Right lobe of liver (tissue), 6 donors: ENCODE results near the gene FGF2. TPM values are rescaled to one million over a fixed set of nuclear protein-coding genes. Genes with fewer than 3 reads are reported as not detected.

ENCODE experiments used
- ATAC-seq, 4 donors: fragments of 200-7000 bp; cut with Tn5 transposase; one replicate each; pipeline ENCODE4 v1.9.1; 2020; ENCODE audit warnings: mild to moderate bottlenecking in 4 of 4, moderate library complexity in 4 of 4
- DNase-seq, 3 donors: peaks; one replicate each; pipeline ENCODE4 v3.0.0-alpha.2; 2020
- H3K27ac ChIP-seq, 3 donors: fragments of 200-600 bp; one replicate each; pipeline ENCODE4 v1.8.0; 2022
- H3K27me3 ChIP-seq, 2 donors: fragments of 200-600 bp; one replicate each; pipeline ENCODE4 v1.8.0; 2022
- H3K36me3 ChIP-seq, 4 donors: fragments of 200-600 bp; sonication (generic) in 1 of 4; one replicate each; pipeline versions ENCODE4 v1.5.1 to v1.8.0; 2017 to 2022; ENCODE audit warnings: control low read depth in 1 of 4
- H3K4me1 ChIP-seq, 4 donors: fragments of 200-600 bp; sonication (generic) in 1 of 4; one replicate each; pipeline versions ENCODE4 v1.5.1 to v1.8.0; 2017 to 2022; ENCODE audit warnings: control low read depth in 1 of 4
- H3K4me3 ChIP-seq, 3 donors: fragments of 200-600 bp; one replicate each; pipeline ENCODE4 v1.8.0; 2022
- H3K9me3 ChIP-seq, 4 donors: fragments of 200-600 bp; sonication (generic) in 1 of 4; one replicate each; pipeline versions ENCODE4 v1.5.1 to v1.8.0; 2017 to 2022; ENCODE audit warnings: control low read depth in 1 of 4
- POLR2A ChIP-seq: fragments of 450-650 bp; IDR thresholded peaks from one replicate; pipeline ENCODE4 v1.6.1; 2017; ENCODE audit warnings: antibody characterized with exemption, mild to moderate bottlenecking
- WGBS: methylation state at CpG from one replicate; pipeline ENCODE4 v1.1.6; 2018; ENCODE audit warnings: low coverage, low lambda C conversion rate; ENCODE audit not compliant: insufficient coverage; ENCODE audit errors: missing lambda C conversion rate; 5-methylcytosine and 5-hydroxymethylcytosine counted together
- intact Hi-C, 2 donors: fragments of 100-400 bp; cut with DNase I; formaldehyde crosslinking; loops; one replicate each; pipeline versions ENCODE4 v1.11.2 to v1.14.1; 2022
- total RNA-seq, 6 experiments: library from RNA; depleted of rRNA in 2 of 6; stranded (reverse); fragments of >200 nt in 2 of 6; fragmentation: NEBNext Ultra II Directional in 3 of 6; extraction: Animal tissue kit (Norgen Biotek cat#: 25700) in 3 of 6; gene quantifications; one replicate each; pipeline versions ENCODE4 v1.1.0 to v1.2.4, GENCODE V29; 2016 to 2023
- TF ChIP-seq, protein P1 (sequence below), 4 donors: fragments of 200-600 bp in 3 of 4; fragments of 450-650 bp in 1 of 4; IDR thresholded peaks; one replicate each; pipeline versions ENCODE4 v1.5.1 to v1.8.0; 2016 to 2022; ENCODE audit warnings: antibody characterized with exemption in 4 of 4, mild to moderate bottlenecking in 2 of 4
- donor health status: DM: no; HTN: yes; CAD: no.
- donor health status: DM: no; HTN: no; CAD: no.
- donor health status: DM: no; HTN: no; CAD: no.
- donor health status: DM: no; HTN: yes; CAD: no.
- donor health status: DM: no; HTN: yes; CAD: no.

Gene FGF2
- total RNA-seq, 6 experiments from 2014 or later: 0.88 to 1.6 (median 1.1) TPM

DNA sequence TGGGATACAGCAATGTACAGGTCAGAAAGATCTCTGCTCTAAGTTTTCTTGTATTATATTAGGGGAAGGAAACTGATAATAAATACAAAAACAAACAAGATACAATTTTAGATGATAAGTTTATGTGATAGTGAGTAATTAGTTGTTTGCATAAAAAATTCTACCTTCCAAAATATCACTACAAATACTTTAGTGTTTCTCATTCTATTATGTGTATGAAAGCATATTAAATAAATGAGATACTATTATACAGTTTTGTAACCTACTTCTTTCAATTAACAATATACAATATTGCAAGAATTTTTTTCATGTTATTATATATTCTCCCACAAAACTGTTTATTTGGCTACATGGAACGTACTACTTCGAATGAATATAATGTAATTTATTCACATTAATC lies 4.2 kb upstream of the FGF2 start:
- intact Hi-C loops: no loop called here
- DNase-seq (no peak), ATAC-seq (no peak)
- no peaks in the 10 kb centered on the region for H3K9me3 ChIP-seq
- TF ChIP-seq POLR2A: no peak
- TF ChIP-seq, protein P1, sequence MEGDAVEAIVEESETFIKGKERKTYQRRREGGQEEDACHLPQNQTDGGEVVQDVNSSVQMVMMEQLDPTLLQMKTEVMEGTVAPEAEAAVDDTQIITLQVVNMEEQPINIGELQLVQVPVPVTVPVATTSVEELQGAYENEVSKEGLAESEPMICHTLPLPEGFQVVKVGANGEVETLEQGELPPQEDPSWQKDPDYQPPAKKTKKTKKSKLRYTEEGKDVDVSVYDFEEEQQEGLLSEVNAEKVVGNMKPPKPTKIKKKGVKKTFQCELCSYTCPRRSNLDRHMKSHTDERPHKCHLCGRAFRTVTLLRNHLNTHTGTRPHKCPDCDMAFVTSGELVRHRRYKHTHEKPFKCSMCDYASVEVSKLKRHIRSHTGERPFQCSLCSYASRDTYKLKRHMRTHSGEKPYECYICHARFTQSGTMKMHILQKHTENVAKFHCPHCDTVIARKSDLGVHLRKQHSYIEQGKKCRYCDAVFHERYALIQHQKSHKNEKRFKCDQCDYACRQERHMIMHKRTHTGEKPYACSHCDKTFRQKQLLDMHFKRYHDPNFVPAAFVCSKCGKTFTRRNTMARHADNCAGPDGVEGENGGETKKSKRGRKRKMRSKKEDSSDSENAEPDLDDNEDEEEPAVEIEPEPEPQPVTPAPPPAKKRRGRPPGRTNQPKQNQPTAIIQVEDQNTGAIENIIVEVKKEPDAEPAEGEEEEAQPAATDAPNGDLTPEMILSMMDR (IDR thresholded peaks at IDR 0.05): no peak
- peaks cover 0 to 4% (median 0%) of the 10 kb centered on the region in 4 donors for H3K4me1 ChIP-seq
- no peak overlapping the region for H3K4me3 ChIP-seq
- H3K36me3 ChIP-seq: no peaks in the 10 kb centered on the region
- no peak overlapping the region for H3K27ac ChIP-seq
- WGBS: 79% methylated on average over 2 of the region's 2 CpGs
- H3K27me3 ChIP-seq: no peaks in the 10 kb centered on the region

DNA sequence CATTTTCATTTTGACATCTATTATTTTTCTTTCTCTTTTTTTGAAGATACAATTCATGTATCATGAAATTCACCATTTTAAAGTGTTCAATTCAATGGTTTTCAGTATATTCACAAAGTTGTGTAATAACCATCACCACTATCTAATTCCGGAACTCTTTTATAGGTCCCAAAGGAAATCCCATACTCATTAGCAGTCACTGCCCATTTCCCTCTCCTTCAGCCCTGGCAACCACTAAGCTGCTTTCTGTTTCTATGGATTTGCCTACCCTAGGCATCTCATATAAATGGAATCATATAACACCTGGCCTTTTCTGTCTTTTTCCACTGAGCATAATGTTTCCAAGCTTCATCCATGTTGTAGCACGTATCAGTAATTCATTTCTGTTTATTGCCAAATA lies 3.2 kb upstream of the FGF2 start:
- Histone ChIP-seq H3K36me3 (no peaks in the 10 kb centered on the region), H3K4me1 (peaks cover 0 to 13% (median 0%) of the 10 kb centered on the region in 4 donors), H3K9me3 (no peaks in the 10 kb centered on the region), H3K27ac (no peak overlapping the region), H3K4me3 (no peak overlapping the region), H3K27me3 (no peaks in the 10 kb centered on the region)
- intact Hi-C loops: no loop called here
- 79% methylated on average over 2 of the region's 2 CpGs for WGBS
- ATAC-seq: no peak
- DNase-seq: no peak
- TF ChIP-seq, protein P1 (IDR thresholded peaks at IDR 0.05): no peak
- no peak for TF ChIP-seq POLR2A

DNA sequence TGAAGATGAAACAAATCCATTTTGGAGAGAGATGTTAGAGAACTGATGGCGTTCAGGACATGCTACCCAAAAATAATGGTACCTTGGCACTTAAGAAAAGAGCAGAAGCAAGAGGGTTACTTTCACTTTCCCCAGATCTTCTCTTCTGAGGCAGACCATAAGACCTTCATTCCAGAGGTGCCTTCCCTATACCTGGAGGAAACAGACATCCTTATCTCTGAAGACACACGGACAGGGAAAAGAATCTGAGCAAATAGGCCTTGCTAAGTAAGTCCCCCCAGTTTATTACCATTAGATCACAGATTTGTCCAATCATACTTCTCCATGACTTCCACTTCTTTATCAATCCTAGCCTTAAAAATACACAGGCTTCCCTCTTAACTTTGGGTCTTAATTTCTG lies 2.0 kb upstream of the FGF2 start:
- H3K27ac ChIP-seq: no peak overlapping the region
- intact Hi-C loops: no loop called here
- 100% methylated on average over 1 of the region's 2 CpGs for WGBS
- ATAC-seq (no peak), DNase-seq (no peak)
- no peak overlapping the region for H3K4me3 ChIP-seq
- no peaks in the 10 kb centered on the region for H3K9me3 ChIP-seq
- TF ChIP-seq, protein P1 (IDR thresholded peaks at IDR 0.05): no peak
- no peak for TF ChIP-seq POLR2A
- H3K4me1 ChIP-seq: peaks cover 0 to 13% (median 0%) of the 10 kb centered on the region in 4 donors
- no peaks in the 10 kb centered on the region for H3K27me3 ChIP-seq
- H3K36me3 ChIP-seq: no peaks in the 10 kb centered on the region

DNA sequence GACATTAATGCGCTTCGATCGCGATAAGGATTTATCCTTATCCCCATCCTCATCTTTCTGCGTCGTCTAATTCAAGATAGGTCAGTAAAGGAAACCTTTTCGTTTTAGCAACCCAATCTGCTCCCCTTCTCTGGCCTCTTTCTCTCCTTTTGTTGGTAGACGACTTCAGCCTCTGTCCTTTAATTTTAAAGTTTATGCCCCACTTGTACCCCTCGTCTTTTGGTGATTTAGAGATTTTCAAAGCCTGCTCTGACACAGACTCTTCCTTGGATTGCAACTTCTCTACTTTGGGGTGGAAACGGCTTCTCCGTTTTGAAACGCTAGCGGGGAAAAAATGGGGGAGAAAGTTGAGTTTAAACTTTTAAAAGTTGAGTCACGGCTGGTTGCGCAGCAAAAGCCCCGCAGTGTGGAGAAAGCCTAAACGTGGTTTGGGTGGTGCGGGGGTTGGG lies 528 bp upstream of the FGF2 start:
- Histone ChIP-seq H3K4me3 (peak overlapping the region; percentile 27 to 63 (median 57)), H3K27me3 (no peaks in the 10 kb centered on the region), H3K36me3 (no peaks in the 10 kb centered on the region), H3K4me1 (peaks cover 0 to 13% (median 0%) of the 10 kb centered on the region in 4 donors), H3K27ac (no peak overlapping the region), H3K9me3 (no peaks in the 10 kb centered on the region)
- intact Hi-C loops: no loop called here
- no peak for TF ChIP-seq POLR2A
- TF ChIP-seq, protein P1 (IDR thresholded peaks at IDR 0.05): no peak
- DNase-seq (no peak), ATAC-seq (no peak)
- 68% methylated on average over 17 of the region's 18 CpGs for WGBS
